Measurements from ENCODE around the gene C16orf96.

Gene C16orf96

GRCh38 chr16:4628283-4628682 lies 72.1 kb downstream of the C16orf96 start:
- no peak for DNase-seq (ENCODE audit: extremely low spot score)
- CTCF ChIA-PET, result no interaction called here

GRCh38 chr16:4631444-4631843 lies 75.3 kb downstream of the C16orf96 start:
- no peak for DNase-seq (ENCODE audit: extremely low spot score)
- TF ChIP-seq CTCF (IDR thresholded peaks at IDR 0.05; ENCODE audit: control extremely low read depth, extremely low read depth, low read depth, missing control alignments), result no peak
- POLR2A ChIA-PET, result interaction anchor here (0.7 kb wide), 1 partner anchor 131 kb away, joined by 4 read pairs; no protein-coding TSS in a partner anchor
- CTCF ChIA-PET, result no interaction called here

More at GRCh38 chr16:4628283-4628682, 72.1 kb downstream of the C16orf96 start:
- no peak for TF ChIP-seq CTCF (IDR thresholded peaks at IDR 0.05; ENCODE audit: control extremely low read depth, extremely low read depth, low read depth, missing control alignments)
- POLR2A ChIA-PET, result no interaction called here

DNA sequence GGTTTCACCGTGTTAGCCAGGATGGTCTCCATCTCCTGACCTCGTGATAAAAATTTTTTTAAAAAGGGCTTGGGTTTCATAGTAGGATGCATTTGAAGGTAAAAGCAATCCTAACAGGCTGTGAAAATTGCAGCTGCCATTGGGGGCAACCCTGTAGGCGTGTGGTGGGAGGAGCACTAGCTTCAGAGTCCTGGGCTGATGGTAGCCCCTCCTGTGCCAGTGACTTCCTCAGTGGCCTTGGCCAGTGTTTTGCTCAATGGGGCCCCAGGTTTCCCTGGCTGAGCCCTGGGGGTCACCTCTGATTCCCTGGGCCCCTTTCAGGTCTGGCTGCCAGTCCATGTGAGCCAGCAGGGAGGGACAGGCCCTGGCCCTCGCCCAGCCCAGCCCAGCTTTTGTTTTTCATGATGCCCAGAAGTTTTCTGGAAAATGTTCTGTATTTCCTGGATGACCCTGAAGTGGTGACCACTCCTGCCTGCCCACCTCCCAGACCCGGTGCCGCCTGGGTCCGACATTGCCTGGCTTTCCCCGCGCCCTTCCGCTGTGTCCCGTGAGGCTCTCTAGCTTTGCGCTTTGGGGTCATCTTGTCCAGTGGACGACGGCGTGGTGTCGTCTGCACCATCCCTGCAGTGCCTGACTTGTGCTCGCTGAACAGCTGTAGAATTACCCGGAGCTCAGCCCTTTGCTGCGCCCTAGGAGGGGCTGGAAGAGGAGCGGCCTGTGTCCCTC lies 77.9 kb downstream of the C16orf96 start:
- CTCF ChIA-PET, result interaction anchor here (2.2 to 7.6 kb wide), 3 partner anchors 10 to 18 kb away, joined by 5 to 60 read pairs (median 35); partner anchors contain the start of gene MGRN1
- POLR2A ChIA-PET, result no interaction called here
- no peak for TF ChIP-seq CTCF (IDR thresholded peaks at IDR 0.05; ENCODE audit: control extremely low read depth, extremely low read depth, low read depth, missing control alignments)
- DNase-seq (ENCODE audit: extremely low spot score), result no peak

DNA sequence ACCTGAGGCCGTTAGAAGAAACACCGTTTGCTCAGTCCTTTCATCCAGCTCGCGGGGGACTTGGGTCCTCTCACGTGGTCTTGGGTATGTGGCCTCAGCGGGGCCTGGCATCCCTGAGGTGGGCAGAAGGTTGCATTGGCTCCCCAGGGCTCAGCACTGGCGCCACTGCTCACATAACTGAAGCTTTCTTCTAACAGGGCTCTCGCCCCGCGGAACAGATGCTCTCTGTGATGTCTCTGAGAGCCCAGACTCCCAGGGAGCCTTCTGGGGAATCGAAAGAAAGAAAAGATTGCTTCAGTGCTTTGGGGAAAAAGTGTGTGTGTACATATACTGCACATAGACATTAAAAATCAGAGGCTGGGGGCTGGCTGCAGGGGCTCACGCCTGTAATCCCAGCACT lies 78.6 kb downstream of the C16orf96 start:
- no peak for DNase-seq (ENCODE audit: extremely low spot score)
- no peak for TF ChIP-seq CTCF (IDR thresholded peaks at IDR 0.05; ENCODE audit: control extremely low read depth, extremely low read depth, low read depth, missing control alignments)
- CTCF ChIA-PET, result interaction anchor here (2.2 to 7.6 kb wide), 3 partner anchors 11 to 19 kb away, joined by 5 to 60 read pairs (median 35); partner anchors contain the start of gene MGRN1
- POLR2A ChIA-PET, result no interaction called here

GRCh38 chr16:4636196-4636595 lies 80.1 kb downstream of the C16orf96 start:
- no peak for TF ChIP-seq CTCF (IDR thresholded peaks at IDR 0.05; ENCODE audit: control extremely low read depth, extremely low read depth, low read depth, missing control alignments)
- DNase-seq (ENCODE audit: extremely low spot score), result no peak
- ChIA-PET CTCF (interaction anchor here (6.1 to 7.6 kb wide), 2 partner anchors 13 to 14 kb away, joined by 35 to 60 read pairs; partner anchors contain the start of gene MGRN1), POLR2A (interaction anchor here (1.1 kb wide), 1 partner anchor 146 kb away, joined by 4 read pairs; no protein-coding TSS in a partner anchor)

DNA sequence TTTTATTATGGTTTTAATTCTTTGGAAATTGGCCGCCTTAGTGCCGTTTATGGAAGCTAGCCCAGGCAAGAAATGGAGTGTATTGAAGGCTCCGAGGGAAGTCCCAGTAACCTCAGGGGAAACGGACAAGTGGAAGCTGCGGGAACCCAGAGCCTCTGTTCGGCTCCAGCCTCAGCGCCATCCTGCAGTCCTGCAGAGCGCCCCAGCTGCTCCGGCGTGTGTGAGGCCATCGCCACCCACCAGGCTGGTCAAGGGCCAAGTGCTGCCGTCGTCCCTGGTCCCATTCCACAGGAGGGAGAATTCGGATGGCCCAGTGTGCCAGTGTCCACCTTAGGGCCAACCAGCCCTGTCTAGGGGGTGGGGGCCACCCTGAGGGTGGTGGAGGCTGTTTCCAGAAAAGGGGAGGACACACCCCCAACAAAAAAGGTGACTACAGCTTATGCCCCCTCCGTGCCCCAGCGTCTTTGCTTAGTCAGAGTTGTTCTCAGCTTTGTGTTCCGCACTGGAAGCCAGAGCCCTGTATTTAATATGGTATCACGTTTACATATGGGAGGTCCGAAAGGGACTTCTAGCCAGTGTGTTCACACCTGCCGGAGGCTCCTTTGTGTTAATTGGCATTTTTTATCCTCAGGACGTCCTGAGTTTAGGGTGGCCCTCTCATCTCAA lies 81.5 kb downstream of the C16orf96 start:
- no peak for TF ChIP-seq CTCF (IDR thresholded peaks at IDR 0.05; ENCODE audit: control extremely low read depth, extremely low read depth, low read depth, missing control alignments)
- CTCF ChIA-PET, result interaction anchor here (0.7 to 7.6 kb wide), 3 partner anchors 13 to 44 kb away, joined by 3 to 60 read pairs (median 35); partner anchors contain the start of gene MGRN1

More for the DNA sequence above, 81.5 kb downstream of the C16orf96 start:
- no peak for DNase-seq (ENCODE audit: extremely low spot score)
- POLR2A ChIA-PET, result no interaction called here

Data from GM10248 (cell line).